T-cell (primary cell): ENCODE measurements around the gene AXL. TPM values are rescaled to one million over a fixed set of nuclear protein-coding genes. Genes with fewer than 3 reads are reported as not detected.

Source experiments
- ATAC-seq, 4 experiments: fragments of 200-7000 bp in 3 of 4; fragments of 150-1000 bp in 1 of 4; cut with Tn5 transposase; replicated peaks in 1 of 4; 1 replicate in 3 of 4; 2 replicates in 1 of 4; pipeline ENCODE4 v1.10.0; 2021; ENCODE audit warnings: moderate library complexity in 3 of 4, mild to moderate bottlenecking in 2 of 4, moderate number of reproducible peaks in 1 of 4
- CTCF ChIA-PET, 2 donors: fragments of 300-600 bp; sonication (Branson Sonifier 250); formaldehyde crosslinking; loops; one replicate each; lab custom pipeline; 2022; ENCODE audit warnings: antibody characterized with exemption in 2 of 2; lab: Charles Lee
- POLR2A ChIA-PET, 2 donors: fragments of 300-600 bp; sonication (Branson Sonifier 250); formaldehyde crosslinking; loops; one replicate each; lab custom pipeline; 2022; ENCODE audit warnings: antibody characterized with exemption in 2 of 2; lab: Charles Lee
- DNase-seq, 35 experiments: peaks; one replicate each; pipeline versions ENCODE4 v3.0.0 to v3.0.0-alpha.2; 2013 to 2023
- H3K27ac ChIP-seq: one replicate; pipeline ENCODE4 v1.5.1; 2013; ENCODE audit warnings: low read length
- H3K27me3 ChIP-seq, 2 experiments: replicated peaks in 1 of 2; 1 replicate in 1 of 2; 2 replicates in 1 of 2; pipeline versions ENCODE4 v1.6.1 to v1.7.0; 2013; ENCODE audit warnings: low read length in 1 of 2, mixed read lengths in 1 of 2; ENCODE audit not compliant: control insufficient read depth in 2 of 2, insufficient read depth in 2 of 2; ENCODE audit errors: extremely low read depth in 1 of 2
- H3K36me3 ChIP-seq, 2 donors: 1 replicate in 1 of 2; 2 replicates in 1 of 2; pipeline versions ENCODE4 v1.6.1 to v1.7.0; 2013; ENCODE audit warnings: low read length in 1 of 2; ENCODE audit not compliant: control insufficient read depth in 2 of 2, insufficient read depth in 1 of 2; ENCODE audit errors: extremely low read depth in 1 of 2
- H3K4me1 ChIP-seq, 2 experiments: 1 replicate in 1 of 2; 2 replicates in 1 of 2; pipeline versions ENCODE4 v1.6.1 to v1.7.0; 2013; ENCODE audit warnings: low read length in 2 of 2, mixed read lengths in 1 of 2; ENCODE audit not compliant: insufficient read depth in 2 of 2, control insufficient read depth in 1 of 2; ENCODE audit errors: extremely low read depth in 1 of 2
- H3K4me3 ChIP-seq, 2 donors: 1 replicate in 1 of 2; 2 replicates in 1 of 2; pipeline versions ENCODE4 v1.5.1 to v1.7.0; 2013; ENCODE audit warnings: mild to moderate bottlenecking in 2 of 2, low read length in 1 of 2, moderate library complexity in 1 of 2; ENCODE audit not compliant: control insufficient read depth in 1 of 2; ENCODE audit errors: extremely low read depth in 1 of 2
- H3K9me3 ChIP-seq: 2 replicates; pipeline ENCODE4 v1.7.0; 2013
- H3K27ac Mint-ChIP-seq, 2 donors: one replicate each; pipeline ENCODE4 v1.8.0; 2020 to 2021; ENCODE audit warnings: mild to moderate bottlenecking in 2 of 2, mixed read lengths in 2 of 2
- H3K27me3 Mint-ChIP-seq, 2 donors: one replicate each; pipeline ENCODE4 v1.8.0; 2021 to 2022; ENCODE audit warnings: mixed read lengths in 2 of 2
- H3K36me3 Mint-ChIP-seq: one replicate; pipeline ENCODE4 v1.8.0; 2021; ENCODE audit warnings: mixed read lengths
- H3K4me1 Mint-ChIP-seq, 3 donors: one replicate each; pipeline ENCODE4 v1.8.0; 2020 to 2022; ENCODE audit warnings: mixed read lengths in 3 of 3, mild to moderate bottlenecking in 1 of 3
- H3K4me3 Mint-ChIP-seq, 3 donors: one replicate each; pipeline ENCODE4 v1.8.0; 2020 to 2022; ENCODE audit warnings: mild to moderate bottlenecking in 3 of 3, mixed read lengths in 3 of 3, moderate library complexity in 3 of 3
- H3K9me3 Mint-ChIP-seq, 3 donors: one replicate each; pipeline ENCODE4 v1.8.0; 2020 to 2022; ENCODE audit warnings: mixed read lengths in 3 of 3
- WGBS: methylation state at CpG from one replicate; pipeline ENCODE4 v1.1.5; 2013; ENCODE audit warnings: missing lambda C conversion rate; ENCODE audit not compliant: insufficient coverage; 5-methylcytosine and 5-hydroxymethylcytosine counted together
- total RNA-seq, 35 experiments: library from RNA in 6 of 35; stranded (reverse) in 6 of 35; fragments of 120-200 nt in 1 of 35; gene quantifications; one replicate each; pipeline versions ENCODE4 v1.2.1 to v1.2.4 and lab custom pipeline; 2013 to 2026

AXL gene
- total RNA-seq, 5 donors from 2014 or later (not counting 1 experiment from before 2014, with no cell fraction given): 0.16 to 0.70 (median 0.47) TPM; not detected in 2

DNA sequence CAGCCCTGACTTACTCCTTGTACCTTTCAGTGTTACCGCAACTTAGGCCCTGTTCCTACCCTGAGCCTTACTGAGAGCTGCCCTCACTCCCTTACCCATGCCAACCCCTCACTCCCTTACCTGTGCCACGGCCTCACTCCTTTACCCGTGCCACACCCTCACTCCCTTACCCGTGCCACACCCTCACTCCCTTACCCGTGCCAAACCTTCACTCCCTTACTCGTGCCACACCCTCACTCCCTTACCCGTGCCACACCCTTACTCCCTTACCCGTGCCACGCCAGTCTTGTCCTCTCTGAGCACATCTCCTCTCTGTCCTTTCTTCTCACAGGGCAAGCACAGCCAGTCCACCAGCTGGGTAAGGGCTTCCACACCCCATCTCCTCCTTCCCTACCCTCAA, 20.3 kb downstream of the AXL start:
- no peak overlapping the region for H3K27ac Mint-ChIP-seq
- H3K9me3 Mint-ChIP-seq: no peaks in the 10 kb centered on the region
- H3K9me3 ChIP-seq: no peaks in the 10 kb centered on the region
- H3K27ac ChIP-seq: no peak overlapping the region
- H3K4me3 ChIP-seq: no peak overlapping the region
- DNase-seq (no peak), ATAC-seq (no peak)
- H3K36me3 ChIP-seq: no peaks in the 10 kb centered on the region
- H3K27me3 ChIP-seq: peaks cover 0 to 12% of the 10 kb centered on the region in 2 experiments
- no peaks in the 10 kb centered on the region for H3K4me1 ChIP-seq
- no peak overlapping the region for H3K4me3 Mint-ChIP-seq
- no peaks in the 10 kb centered on the region for H3K36me3 Mint-ChIP-seq
- H3K4me1 Mint-ChIP-seq: no peaks in the 10 kb centered on the region
- H3K27me3 Mint-ChIP-seq: no peaks in the 10 kb centered on the region
- POLR2A ChIA-PET: no interaction called here
- WGBS: 86% methylated on average over 9 of the region's 9 CpGs
- CTCF ChIA-PET: no interaction called here

- WGBS: 90% methylated on average over 2 of the region's 2 CpGs
- H3K27me3 Mint-ChIP-seq: no peaks in the 10 kb centered on the region
- DNase-seq (no peak), ATAC-seq (no peak)
- no peak overlapping the region for H3K4me3 Mint-ChIP-seq
- no peak overlapping the region for H3K27ac ChIP-seq
- peaks cover 0 to 12% of the 10 kb centered on the region in 2 experiments for H3K27me3 ChIP-seq
- H3K9me3 Mint-ChIP-seq: no peaks in the 10 kb centered on the region
- H3K36me3 ChIP-seq: no peaks in the 10 kb centered on the region
- H3K4me1 ChIP-seq: no peaks in the 10 kb centered on the region
- ChIA-PET POLR2A (no interaction called here), CTCF (no interaction called here)
- no peak overlapping the region for H3K27ac Mint-ChIP-seq
- no peak overlapping the region for H3K4me3 ChIP-seq
- no peaks in the 10 kb centered on the region for H3K9me3 ChIP-seq
- H3K36me3 Mint-ChIP-seq: no peaks in the 10 kb centered on the region
- H3K4me1 Mint-ChIP-seq: no peaks in the 10 kb centered on the region
Measured at GRCh38 chr19:41239961-41240574, 21.0 kb downstream of the AXL start.

DNA sequence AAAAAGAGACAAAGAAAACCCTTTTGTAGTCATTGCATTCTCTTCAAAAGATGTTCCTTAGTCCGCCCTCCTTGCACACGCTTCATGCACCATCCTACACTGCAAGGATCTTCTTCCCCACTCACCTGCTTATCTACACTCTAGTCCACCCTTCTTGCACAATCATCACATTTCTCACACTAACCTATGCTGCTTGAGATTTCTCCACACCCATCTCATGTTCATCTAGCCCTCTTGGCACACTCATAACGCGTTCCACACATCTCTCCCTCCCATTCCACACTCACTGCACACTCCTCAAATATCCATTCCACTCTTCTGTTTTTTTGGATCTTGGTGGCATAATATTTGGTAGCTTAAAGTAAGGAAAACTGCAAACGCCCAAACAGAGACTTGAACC, 22.8 kb downstream of the AXL start:
- Histone ChIP-seq H3K4me3 (no peak overlapping the region), H3K9me3 (no peaks in the 10 kb centered on the region), H3K27ac (no peak overlapping the region), H3K36me3 (no peaks in the 10 kb centered on the region), H3K27me3 (peaks cover 0 to 12% of the 10 kb centered on the region in 2 experiments), H3K4me1 (no peaks in the 10 kb centered on the region)
- Mint-ChIP-seq H3K27ac (no peak overlapping the region), H3K4me3 (no peak overlapping the region), H3K27me3 (no peaks in the 10 kb centered on the region), H3K9me3 (no peaks in the 10 kb centered on the region), H3K36me3 (no peaks in the 10 kb centered on the region), H3K4me1 (no peaks in the 10 kb centered on the region)
- POLR2A ChIA-PET: interaction anchor here in 1 of 2 donors (0.5 kb wide), 1 partner anchor 38 kb away, joined by 5 read pairs; no protein-coding TSS in a partner anchor
- no peak for ATAC-seq
- WGBS: 95% methylated on average over 2 of the region's 5 CpGs
- DNase-seq: no peak
- CTCF ChIA-PET: interaction anchor here in 1 of 2 donors (0.7 kb wide), 1 partner anchor 60 kb away, joined by 5 read pairs; no protein-coding TSS in a partner anchor

GRCh38 chr19:41244117-41244516, 25.1 kb downstream of the AXL start:
- Mint-ChIP-seq H3K4me1 (no peaks in the 10 kb centered on the region), H3K27ac (no peak overlapping the region), H3K36me3 (no peaks in the 10 kb centered on the region), H3K4me3 (no peak overlapping the region), H3K9me3 (no peaks in the 10 kb centered on the region), H3K27me3 (peaks cover 0 to 3% of the 10 kb centered on the region in 2 donors)
- Histone ChIP-seq H3K4me1 (no peaks in the 10 kb centered on the region), H3K9me3 (no peaks in the 10 kb centered on the region), H3K36me3 (no peaks in the 10 kb centered on the region), H3K27ac (no peak overlapping the region), H3K4me3 (no peak overlapping the region), H3K27me3 (peaks cover 0 to 4% of the 10 kb centered on the region in 2 experiments)
- CTCF ChIA-PET: no interaction called here
- POLR2A ChIA-PET: no interaction called here
- no CpG with 5 or more reads among the region's 4 CpGs for WGBS
- no peak for DNase-seq
- ATAC-seq: no peak

GRCh38 chr19:41245843-41246242, 26.8 kb downstream of the AXL start:
- CTCF ChIA-PET: no interaction called here
- H3K4me3 ChIP-seq: no peak overlapping the region
- H3K27ac Mint-ChIP-seq: no peak overlapping the region

GRCh38 chr19:41248895-41249294, 29.9 kb downstream of the AXL start:
- no peak overlapping the region for H3K4me3 Mint-ChIP-seq
- ChIA-PET POLR2A (no interaction called here), CTCF (interaction anchor here in 1 of 2 donors (0.6 kb wide), 2 partner anchors 17 to 1131 kb away, joined by 3 read pairs; no protein-coding TSS in a partner anchor)
- Histone ChIP-seq H3K27me3 (peaks cover 0 to 25% of the 10 kb centered on the region in 2 experiments), H3K9me3 (no peaks in the 10 kb centered on the region), H3K27ac (no peak overlapping the region), H3K4me3 (no peak overlapping the region), H3K36me3 (no peaks in the 10 kb centered on the region), H3K4me1 (no peaks in the 10 kb centered on the region)
- H3K27ac Mint-ChIP-seq: no peak overlapping the region
- H3K27me3 Mint-ChIP-seq: peaks cover 6% of the 10 kb centered on the region in 2 donors
- ATAC-seq (no peak), DNase-seq (no peak)
- WGBS: 75% methylated on average over 2 of the region's 4 CpGs
- H3K9me3 Mint-ChIP-seq: no peaks in the 10 kb centered on the region
- H3K4me1 Mint-ChIP-seq: no peaks in the 10 kb centered on the region
- H3K36me3 Mint-ChIP-seq: no peaks in the 10 kb centered on the region

More at GRCh38 chr19:41245843-41246242, 26.8 kb downstream of the AXL start:
- WGBS: no CpG with 5 or more reads among the region's 3 CpGs
- POLR2A ChIA-PET: interaction anchor here in 1 of 2 donors (0.6 kb wide), 1 partner anchor 602 kb away, joined by 3 read pairs; no protein-coding TSS in a partner anchor
- H3K27me3 Mint-ChIP-seq: peaks cover 0 to 3% of the 10 kb centered on the region in 2 donors
- DNase-seq (no peak), ATAC-seq (no peak)
- H3K36me3 ChIP-seq: no peaks in the 10 kb centered on the region
- no peaks in the 10 kb centered on the region for H3K9me3 ChIP-seq
- no peak overlapping the region for H3K27ac ChIP-seq
- no peak overlapping the region for H3K4me3 Mint-ChIP-seq
- H3K36me3 Mint-ChIP-seq: no peaks in the 10 kb centered on the region
- no peaks in the 10 kb centered on the region for H3K4me1 ChIP-seq
- peaks cover 0 to 4% of the 10 kb centered on the region in 2 experiments for H3K27me3 ChIP-seq
- H3K4me1 Mint-ChIP-seq: no peaks in the 10 kb centered on the region
- H3K9me3 Mint-ChIP-seq: no peaks in the 10 kb centered on the region
